Dendritic cell treated with granulocyte-macrophage colony-stimulating factor and Interleukin-4, amounts not matched to agents 40 ng/mL and 50 ng/mL, for 4 days (primary cell): Measurements from ENCODE around the gene NUDT15.
A peak's percentile ranks its signal among the peaks of the same experiment; 100 is the strongest.
"Not testable (repeated sequence)": the region's sequence is repeated elsewhere in the genome, so short reads cannot be mapped to it uniquely, and the experiment has no call there.

Experiments
- H3K27ac Mint-ChIP-seq: one replicate; pipeline ENCODE4 v1.8.0; 2022; ENCODE audit warnings: mild to moderate bottlenecking, mixed read lengths
- H3K27me3 Mint-ChIP-seq: one replicate; pipeline ENCODE4 v1.8.0; 2022; ENCODE audit warnings: mild to moderate bottlenecking, mixed read lengths
- H3K36me3 Mint-ChIP-seq: one replicate; pipeline ENCODE4 v1.8.0; 2022; ENCODE audit warnings: low read depth, mixed read lengths
- H3K4me1 Mint-ChIP-seq: one replicate; pipeline ENCODE4 v1.8.0; 2022; ENCODE audit warnings: low read depth, mixed read lengths
- H3K4me3 Mint-ChIP-seq: one replicate; pipeline ENCODE4 v1.8.0; 2022; ENCODE audit warnings: mild to moderate bottlenecking, moderate library complexity, mixed read lengths
- H3K9me3 Mint-ChIP-seq: one replicate; pipeline ENCODE4 v1.8.0; 2022; ENCODE audit warnings: mixed read lengths
- intact Hi-C: fragments of 100-400 bp; cut with micrococcal nuclease; formaldehyde crosslinking; loops from one replicate; pipeline ENCODE4 v1.15.0; 2022

The NUDT15 gene

GRCh38 chr13:48037346-48038173 is at the start of gene NUDT15:
Gene NUDT15 (plus strand): TSS chr13:48037726. CDS start chr13:48037747, 21 bp downstream.
- H3K27me3 Mint-ChIP-seq: no peaks in the 10 kb centered on the region
- H3K36me3 Mint-ChIP-seq: peaks cover 44% of the 10 kb centered on the region
- peak within 1 kb of the TSS; percentile 99 for H3K27ac Mint-ChIP-seq
- peaks cover 21% of the 10 kb centered on the region for H3K9me3 Mint-ChIP-seq
- peak within 1 kb of the TSS; percentile 90 for H3K4me3 Mint-ChIP-seq
- peaks cover 20% of the 10 kb centered on the region for H3K4me1 Mint-ChIP-seq
- intact Hi-C loops: loop anchor here (2.0 to 5.0 kb wide), 2 partner anchors 35 to 57 kb away; partner anchors contain the start of genes MED4 and SUCLA2

- H3K4me3 Mint-ChIP-seq: no peak overlapping the region
- H3K36me3 Mint-ChIP-seq: peaks cover 84% of the 10 kb centered on the region
- H3K27ac Mint-ChIP-seq: no peak overlapping the region
- H3K9me3 Mint-ChIP-seq: no peaks in the 10 kb centered on the region
- H3K27me3 Mint-ChIP-seq: no peaks in the 10 kb centered on the region
- H3K4me1 Mint-ChIP-seq: no peaks in the 10 kb centered on the region
- intact Hi-C loops: no loop called here
Observed at GRCh38 chr13:47990427-47990826, 47.1 kb upstream of the NUDT15 start.

DNA sequence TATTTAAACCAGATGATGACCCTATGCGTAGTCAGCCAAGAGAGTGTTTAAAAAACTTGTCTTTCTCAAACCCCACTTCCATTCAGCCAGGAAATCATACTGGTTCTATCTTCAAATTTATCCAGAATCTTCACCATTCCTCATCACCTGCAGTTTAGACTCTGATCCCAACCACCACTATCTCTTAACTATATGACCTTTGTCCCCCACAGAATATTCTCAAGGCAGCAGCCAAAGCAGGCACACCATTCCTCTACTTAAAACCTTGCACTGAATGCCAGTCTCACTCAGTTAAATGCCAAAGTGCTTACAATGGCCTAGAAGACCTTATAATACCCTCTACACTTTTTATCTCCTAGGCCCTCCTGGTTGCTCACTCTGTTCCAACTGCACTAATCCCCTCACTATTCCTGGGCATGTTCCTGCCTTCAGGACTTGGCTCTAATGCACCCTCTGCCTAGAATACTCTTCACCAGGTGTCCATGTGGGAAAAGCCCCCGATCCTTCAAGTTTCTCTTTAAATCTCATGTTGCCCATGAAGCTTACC is 46.5 kb upstream of the NUDT15 start:
- intact Hi-C loops: no loop called here
- no peaks in the 10 kb centered on the region for H3K4me1 Mint-ChIP-seq
- peaks cover 80% of the 10 kb centered on the region for H3K36me3 Mint-ChIP-seq
- no peaks in the 10 kb centered on the region for H3K9me3 Mint-ChIP-seq
- H3K4me3 Mint-ChIP-seq: no peak overlapping the region
- no peak overlapping the region for H3K27ac Mint-ChIP-seq
- no peaks in the 10 kb centered on the region for H3K27me3 Mint-ChIP-seq

DNA sequence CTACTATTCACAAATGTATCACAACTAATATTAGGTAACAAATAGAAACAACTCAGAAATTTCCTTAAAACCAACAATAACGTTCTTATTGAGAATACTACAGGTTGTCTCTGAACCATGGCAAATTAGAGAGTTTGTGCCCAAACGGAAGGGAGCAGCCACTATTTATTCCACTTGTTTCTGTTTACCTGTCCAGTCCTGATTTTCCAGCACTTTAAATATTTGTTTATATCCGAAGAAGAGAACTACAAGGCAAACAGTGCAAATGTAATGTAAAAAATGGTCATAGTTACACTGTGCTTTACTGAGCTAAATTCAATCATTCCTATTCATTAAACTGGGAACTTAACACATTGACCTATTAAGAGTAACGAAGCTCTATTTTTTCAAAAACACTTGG is 45.7 kb upstream of the NUDT15 start:
- H3K36me3 Mint-ChIP-seq: peaks cover 77% of the 10 kb centered on the region
- no peak overlapping the region for H3K27ac Mint-ChIP-seq
- no peaks in the 10 kb centered on the region for H3K4me1 Mint-ChIP-seq
- H3K27me3 Mint-ChIP-seq: no peaks in the 10 kb centered on the region
- intact Hi-C loops: no loop called here
- H3K4me3 Mint-ChIP-seq: no peak overlapping the region
- H3K9me3 Mint-ChIP-seq: no peaks in the 10 kb centered on the region

DNA sequence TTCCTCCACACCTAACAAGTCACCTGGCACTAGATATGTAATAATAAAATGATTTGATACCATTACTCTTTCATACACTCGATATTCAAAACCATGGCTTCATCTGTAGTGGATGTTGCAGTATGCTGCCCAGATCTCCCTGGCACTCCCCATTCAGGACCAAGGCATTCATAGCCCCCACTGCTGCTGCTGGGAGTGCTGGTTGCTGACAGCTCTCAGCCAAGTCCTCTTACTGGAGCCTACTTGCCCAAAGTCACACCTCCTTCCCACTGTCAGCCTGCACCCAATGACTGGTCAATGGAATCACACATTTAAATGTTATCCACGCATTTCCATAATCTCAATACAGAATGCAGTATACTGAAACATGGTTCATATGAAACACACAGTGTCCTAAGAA is 40.1 kb upstream of the NUDT15 start:
- Mint-ChIP-seq H3K4me3 (no peak overlapping the region), H3K27me3 (no peaks in the 10 kb centered on the region), H3K27ac (no peak overlapping the region), H3K9me3 (no peaks in the 10 kb centered on the region), H3K4me1 (peaks cover 14% of the 10 kb centered on the region), H3K36me3 (peaks cover 38% of the 10 kb centered on the region)
- intact Hi-C loops: no loop called here

GRCh38 chr13:47999973-48000372 is 37.6 kb upstream of the NUDT15 start:
- Mint-ChIP-seq H3K36me3 (peaks cover 14% of the 10 kb centered on the region), H3K4me3 (peak overlapping the region; percentile 96), H3K27ac (peak overlapping the region; percentile 90), H3K27me3 (no peaks in the 10 kb centered on the region), H3K4me1 (peaks cover 29% of the 10 kb centered on the region), H3K9me3 (no peaks in the 10 kb centered on the region)
- intact Hi-C loops: loop anchor here (5.0 kb wide), 1 partner anchor 37 kb away; the partner anchor contains the start of gene NUDT15

DNA sequence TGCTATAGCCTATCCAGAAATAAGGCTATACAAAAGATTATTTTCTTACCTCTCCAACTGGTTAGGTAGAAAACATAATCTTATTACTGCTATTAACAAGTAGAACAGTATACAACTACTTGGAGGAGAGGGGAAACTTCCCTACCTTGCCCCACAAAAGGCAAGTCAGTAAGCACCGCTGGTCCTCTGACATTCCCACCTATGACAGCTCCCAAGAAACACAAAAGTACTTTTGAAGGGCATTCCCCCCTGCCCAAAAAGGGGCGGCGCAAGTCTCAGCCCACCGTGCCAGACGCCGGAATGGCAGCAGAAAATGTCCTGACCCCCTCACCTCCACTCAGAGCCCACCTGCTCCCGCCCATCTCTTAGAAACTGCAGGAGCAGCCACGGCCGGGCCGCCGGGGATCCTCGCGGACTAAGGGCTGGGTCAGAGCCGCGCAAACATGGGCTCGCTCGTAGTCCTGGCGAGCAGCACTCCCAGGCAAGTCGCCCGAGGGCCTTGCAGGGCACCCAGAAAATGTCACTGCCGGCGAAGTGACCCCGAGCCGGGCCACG is 36.9 kb upstream of the NUDT15 start:
- Mint-ChIP-seq H3K27me3 (no peaks in the 10 kb centered on the region), H3K36me3 (peaks cover 14% of the 10 kb centered on the region), H3K9me3 (no peaks in the 10 kb centered on the region), H3K4me1 (peaks cover 30% of the 10 kb centered on the region), H3K4me3 (peak overlapping the region; percentile 96), H3K27ac (peak overlapping the region; percentile 90)
- intact Hi-C loops: loop anchor here (5.0 kb wide), 1 partner anchor 37 kb away; the partner anchor contains the start of gene NUDT15

- intact Hi-C loops: loop anchor here (5.0 kb wide), 1 partner anchor 36 kb away; the partner anchor contains the start of gene NUDT15
- H3K36me3 Mint-ChIP-seq: peaks cover 9% of the 10 kb centered on the region
- no peaks in the 10 kb centered on the region for H3K9me3 Mint-ChIP-seq
- H3K4me1 Mint-ChIP-seq: peaks cover 30% of the 10 kb centered on the region
- H3K27ac Mint-ChIP-seq: peak within 1 kb of the TSS; percentile 90
- no peaks in the 10 kb centered on the region for H3K27me3 Mint-ChIP-seq
- H3K4me3 Mint-ChIP-seq: peak within 1 kb of the TSS; percentile 96
Observed at GRCh38 chr13:48001114-48001881, 36.2 kb upstream of the NUDT15 start, which contains the start of gene SUCLA2. Gene SUCLA2 (minus strand): TSS chr13:48001273. CDS start chr13:48001269, 4 bp downstream.

- peaks cover 30% of the 10 kb centered on the region for H3K4me1 Mint-ChIP-seq
- not testable (repeated sequence) for H3K9me3 Mint-ChIP-seq, H3K36me3 Mint-ChIP-seq, H3K27me3 Mint-ChIP-seq
- intact Hi-C loops: loop anchor here (5.0 kb wide), 1 partner anchor 35 kb away; the partner anchor contains the start of gene NUDT15
- peak overlapping the region; percentile 96 for H3K4me3 Mint-ChIP-seq
- peak overlapping the region; percentile 90 for H3K27ac Mint-ChIP-seq
Observed at GRCh38 chr13:48001999-48002398, 35.5 kb upstream of the NUDT15 start.

DNA sequence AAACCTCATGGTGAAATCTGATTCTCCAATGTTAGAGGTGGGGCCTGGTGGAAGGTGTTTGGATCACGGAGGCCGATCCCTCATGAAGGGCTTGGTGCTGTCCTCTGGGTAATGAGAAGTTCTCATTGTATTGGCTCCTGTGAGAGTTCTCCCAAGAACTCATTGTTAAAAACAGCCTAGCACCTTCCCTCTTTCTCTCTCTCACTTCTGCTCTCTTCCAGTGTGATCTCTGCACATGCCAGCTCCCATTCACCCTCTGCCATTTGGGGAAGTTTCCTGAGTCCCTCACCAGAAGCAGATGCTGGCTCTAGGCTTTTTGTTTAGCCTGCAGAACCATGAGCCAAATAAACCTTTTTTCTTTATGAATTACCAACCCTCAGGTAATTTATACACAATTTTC is 33.3 kb upstream of the NUDT15 start:
- Mint-ChIP-seq H3K4me1 (peaks cover 35% of the 10 kb centered on the region), H3K4me3 (no peak overlapping the region), H3K9me3 (no peaks in the 10 kb centered on the region), H3K36me3 (peaks cover 6% of the 10 kb centered on the region), H3K27me3 (no peaks in the 10 kb centered on the region), H3K27ac (peak overlapping the region; percentile 3)
- intact Hi-C loops: loop anchor here (5.0 kb wide), 1 partner anchor 33 kb away; the partner anchor contains the start of gene NUDT15

DNA sequence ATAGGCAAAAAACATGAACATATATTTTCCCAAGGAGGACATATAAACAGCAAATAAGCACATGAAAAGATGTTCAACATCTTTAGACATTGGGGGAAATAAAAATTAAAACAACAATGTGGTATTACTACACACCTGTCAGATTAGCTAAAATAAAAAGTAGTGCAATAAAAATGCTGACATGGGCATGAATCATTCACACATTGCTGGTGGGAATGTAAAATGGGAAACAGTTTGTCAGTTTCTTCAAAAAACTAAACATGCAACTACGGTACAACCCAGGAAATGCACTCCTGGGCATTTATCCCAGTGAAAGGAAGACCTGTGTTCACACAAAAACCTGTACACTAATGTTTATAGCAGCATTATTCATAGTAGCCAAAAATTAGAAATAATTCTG is 31.1 kb upstream of the NUDT15 start:
- peaks cover 3% of the 10 kb centered on the region for H3K9me3 Mint-ChIP-seq
- peaks cover 33% of the 10 kb centered on the region for H3K4me1 Mint-ChIP-seq
- H3K27me3 Mint-ChIP-seq: no peaks in the 10 kb centered on the region
- no peak overlapping the region for H3K27ac Mint-ChIP-seq
- H3K4me3 Mint-ChIP-seq: no peak overlapping the region
- H3K36me3 Mint-ChIP-seq: no peaks in the 10 kb centered on the region
- intact Hi-C loops: no loop called here

DNA sequence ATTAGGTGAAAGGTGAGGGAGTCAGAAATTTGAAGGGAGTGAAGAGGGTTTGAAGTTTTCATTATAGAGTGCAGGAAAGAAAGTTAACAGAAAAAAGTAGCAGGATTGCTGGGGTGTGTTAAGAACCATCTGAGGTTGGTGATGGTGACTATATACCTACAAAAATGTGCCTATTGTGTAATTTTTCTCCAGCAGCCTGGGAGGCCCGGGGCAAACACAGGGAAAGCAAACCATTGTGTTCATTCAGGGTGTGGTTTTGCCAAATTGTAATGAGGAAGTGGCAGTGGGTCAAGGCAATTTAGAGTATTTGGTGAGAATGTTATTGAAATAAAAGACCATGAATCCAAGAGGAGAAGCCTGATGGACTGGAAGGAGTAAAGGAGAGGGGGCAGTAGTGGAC is 28.2 kb upstream of the NUDT15 start:
- Mint-ChIP-seq H3K36me3 (peaks cover 12% of the 10 kb centered on the region), H3K9me3 (peaks cover 10% of the 10 kb centered on the region), H3K27ac (no peak overlapping the region), H3K4me1 (peaks cover 19% of the 10 kb centered on the region), H3K4me3 (no peak overlapping the region), H3K27me3 (no peaks in the 10 kb centered on the region)
- intact Hi-C loops: no loop called here

- Mint-ChIP-seq H3K4me3 (no peak overlapping the region), H3K27ac (no peak overlapping the region), H3K9me3 (peaks cover 10% of the 10 kb centered on the region), H3K4me1 (peaks cover 11% of the 10 kb centered on the region), H3K36me3 (peaks cover 12% of the 10 kb centered on the region), H3K27me3 (no peaks in the 10 kb centered on the region)
- intact Hi-C loops: no loop called here
Observed at GRCh38 chr13:48010698-48011097, 26.8 kb upstream of the NUDT15 start.
